T-helper 1 cell (primary cell): Measurements from ENCODE around the gene RNF39.

ENCODE experiments used
- DNase-seq, 5 donors: peaks; one replicate each; pipeline ENCODE4 v3.0.0-alpha.2; 2012 to 2020

Gene RNF39

GRCh38 chr6:30093951-30094661 lies 18.5 kb upstream of the RNF39 start:
- DNase-seq, result no peak

DNA sequence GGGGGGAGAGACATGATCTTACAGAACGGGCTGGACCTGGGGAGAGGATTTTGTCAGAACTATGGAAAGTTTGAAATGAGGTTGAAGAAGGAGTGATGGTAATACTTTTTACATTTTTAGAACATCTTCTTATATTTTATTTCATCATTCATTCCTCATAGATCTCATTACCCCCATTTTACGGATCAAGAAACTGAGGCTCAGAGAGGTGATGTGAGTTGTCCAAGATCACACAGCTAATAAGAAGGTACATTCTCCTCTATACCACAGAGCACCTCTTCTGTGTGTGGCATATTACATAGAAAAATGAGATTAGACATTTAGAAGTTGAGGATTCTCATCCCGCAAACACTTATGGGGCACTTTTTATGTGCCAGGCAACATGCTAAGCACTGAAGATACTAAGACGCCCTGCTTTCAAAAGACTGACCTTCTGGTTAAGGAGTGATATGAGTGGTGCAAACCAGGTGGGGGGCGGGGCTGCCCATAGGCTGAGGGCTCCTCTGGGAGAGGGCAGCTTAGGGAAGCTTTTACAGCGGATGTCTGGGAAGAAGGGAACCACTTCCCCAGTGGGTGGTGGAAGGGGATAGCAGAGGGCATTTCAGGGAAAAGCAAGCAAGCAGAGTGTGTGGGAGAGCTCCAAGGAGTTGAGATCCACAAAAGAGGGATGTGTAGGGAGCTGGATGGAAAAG lies 17.4 kb upstream of the RNF39 start:
- no peak for DNase-seq

GRCh38 chr6:30091577-30092381 lies 16.2 kb upstream of the RNF39 start:
- DNase-seq, result no peak

- DNase-seq, result no peak
Observed at GRCh38 chr6:30087876-30088275, 12.3 kb upstream of the RNF39 start.

DNA sequence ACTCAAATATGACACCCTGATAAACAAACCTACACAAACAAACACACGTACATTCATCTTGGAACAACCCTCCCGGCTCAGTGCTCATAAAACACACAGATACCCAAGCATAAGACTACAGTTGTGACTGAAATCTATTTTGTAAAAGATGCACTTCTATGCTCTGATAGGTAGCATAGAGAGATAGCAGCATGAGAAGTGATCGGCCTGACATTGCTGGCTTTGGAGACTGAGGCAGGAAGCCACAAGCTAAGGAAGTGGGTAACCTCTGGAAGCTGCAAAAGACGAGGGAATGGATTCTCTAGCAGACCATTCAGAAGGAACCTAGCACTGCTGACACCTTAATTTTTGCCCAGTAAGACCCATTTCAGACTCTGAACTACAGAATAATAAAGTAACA lies 1.6 kb upstream of the RNF39 start:
- no peak for DNase-seq

- DNase-seq, result no peak
Observed at GRCh38 chr6:30075790-30076732, 492 bp upstream of the RNF39 start.

DNA sequence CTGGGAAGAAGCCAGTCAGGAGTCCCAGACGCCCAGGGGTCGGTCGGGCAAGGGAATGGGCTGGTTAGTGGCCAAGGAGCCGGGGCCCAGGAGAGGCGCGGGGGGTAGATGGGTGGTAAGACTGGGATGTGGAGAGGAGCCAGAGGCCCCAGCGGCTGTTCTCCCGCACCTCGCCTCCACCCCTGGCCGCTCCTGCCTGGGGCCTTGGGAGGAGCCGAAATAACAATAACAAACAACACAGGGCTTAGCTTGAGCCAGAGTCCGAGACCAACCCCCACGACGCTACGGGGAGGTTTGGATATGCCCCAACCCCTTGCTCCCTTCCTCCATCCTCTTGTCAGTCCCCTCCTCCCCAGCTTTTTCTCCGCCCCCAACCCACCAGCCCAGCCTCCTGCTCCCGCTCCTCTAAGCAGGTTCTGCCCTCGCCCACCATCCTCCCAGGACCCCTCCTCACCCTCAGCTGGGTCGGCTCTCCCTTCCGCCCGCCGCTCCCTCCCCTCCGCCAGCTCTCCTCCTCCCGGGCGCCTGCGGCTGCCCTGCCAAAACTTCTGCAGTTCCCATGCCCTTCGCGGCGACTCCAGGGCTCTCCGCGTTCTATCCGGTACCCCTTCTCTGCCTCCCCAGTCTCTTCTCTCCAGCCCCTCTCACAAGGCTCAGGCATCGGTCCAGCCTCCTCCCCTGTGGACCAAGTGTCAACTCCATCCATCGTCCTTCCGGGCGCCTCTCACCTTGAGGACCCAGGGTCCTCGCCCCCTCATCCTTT lies 1.1 kb downstream of the RNF39 start:
- DNase-seq, result no peak

DNA sequence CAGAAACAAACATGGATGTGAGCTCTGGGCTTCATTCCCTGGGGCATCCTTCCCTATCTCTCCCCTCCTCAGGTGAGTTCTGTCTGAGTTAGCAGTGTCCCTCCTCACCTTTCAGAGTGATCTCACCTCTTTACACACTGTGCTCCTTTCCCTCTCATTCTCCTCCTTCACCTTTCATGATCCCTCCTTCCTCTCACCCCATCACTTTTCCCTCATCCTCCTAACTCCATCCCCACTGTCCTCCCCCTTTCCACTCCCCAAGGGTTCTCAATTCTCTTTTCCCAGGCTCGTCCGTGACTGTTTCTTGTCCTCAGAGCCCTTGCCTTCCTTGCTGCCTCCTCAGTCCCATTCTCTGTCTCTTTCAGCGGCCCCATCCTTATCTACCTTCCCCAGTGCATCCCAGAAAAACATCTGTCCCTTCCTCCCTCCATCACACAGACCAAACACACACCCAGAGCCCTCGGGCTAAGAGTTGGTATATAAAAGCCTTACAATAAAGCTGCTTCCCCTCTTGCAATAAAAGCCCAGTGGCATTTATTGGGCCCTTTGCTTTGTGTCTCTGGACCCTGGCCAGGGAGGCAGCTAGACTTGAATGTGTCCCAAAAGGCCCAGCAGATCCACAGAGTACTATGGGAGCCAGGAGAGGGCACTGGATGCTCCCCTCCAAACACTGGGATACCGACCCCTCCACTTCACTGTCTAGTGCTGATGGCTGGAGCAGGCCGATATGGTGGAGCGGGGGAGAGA lies 1.9 kb downstream of the RNF39 start:
- DNase-seq, result no peak

DNA sequence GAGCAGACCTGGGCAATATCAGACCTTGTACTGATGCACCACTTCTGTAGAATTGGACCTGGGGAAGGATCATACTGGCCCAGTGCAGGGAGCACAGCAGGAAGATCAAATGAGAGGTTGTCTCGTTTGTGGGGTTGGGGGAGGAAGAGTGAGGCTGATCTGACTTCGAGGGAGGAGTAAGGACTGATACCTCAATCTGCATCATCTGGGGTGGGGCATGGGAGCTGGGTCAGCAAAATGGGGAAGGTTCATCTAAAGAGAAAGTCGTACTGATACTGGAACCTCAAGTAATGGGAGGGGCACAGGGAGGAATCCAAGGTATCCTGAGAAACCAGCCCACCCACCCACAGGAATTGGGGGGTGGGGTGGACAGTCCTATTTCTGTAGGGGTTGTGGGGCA lies 3.7 kb downstream of the RNF39 start:
- no peak for DNase-seq

GRCh38 chr6:30071081-30071818 lies 4.3 kb downstream of the RNF39 start:
- DNase-seq, result no peak

DNA sequence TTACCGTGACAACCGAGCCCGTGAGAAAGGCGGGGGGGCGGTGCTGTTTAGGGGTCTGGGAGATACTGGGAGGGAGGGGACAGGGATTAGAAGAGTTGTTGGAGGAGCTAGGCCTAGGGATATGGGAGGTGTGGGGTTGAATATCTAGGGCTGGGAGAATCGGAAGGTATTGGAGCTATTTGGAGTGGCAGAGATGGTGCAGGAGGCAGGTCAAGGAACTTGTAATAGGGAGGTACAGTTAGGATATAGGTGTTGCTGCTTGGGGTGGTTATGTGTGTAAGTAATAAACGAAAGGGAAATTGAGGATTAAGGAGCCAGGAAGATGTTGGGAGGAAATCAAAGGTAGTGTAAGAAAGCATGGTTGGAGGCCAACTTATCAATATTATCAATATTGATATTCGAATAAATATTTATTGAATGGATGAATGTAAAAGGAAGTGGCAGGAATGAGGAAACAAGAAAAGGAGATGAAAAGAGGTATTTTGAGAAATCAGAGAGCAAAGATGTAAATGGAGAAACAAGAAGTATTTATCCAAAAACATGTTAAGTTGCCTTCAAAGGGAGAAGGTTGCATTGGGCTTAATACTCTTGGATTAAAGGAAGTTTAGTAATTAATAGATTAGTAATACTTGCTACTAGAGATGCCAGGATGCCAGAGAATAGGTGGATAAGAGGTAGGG lies 8.0 kb downstream of the RNF39 start:
- DNase-seq, result no peak

DNA sequence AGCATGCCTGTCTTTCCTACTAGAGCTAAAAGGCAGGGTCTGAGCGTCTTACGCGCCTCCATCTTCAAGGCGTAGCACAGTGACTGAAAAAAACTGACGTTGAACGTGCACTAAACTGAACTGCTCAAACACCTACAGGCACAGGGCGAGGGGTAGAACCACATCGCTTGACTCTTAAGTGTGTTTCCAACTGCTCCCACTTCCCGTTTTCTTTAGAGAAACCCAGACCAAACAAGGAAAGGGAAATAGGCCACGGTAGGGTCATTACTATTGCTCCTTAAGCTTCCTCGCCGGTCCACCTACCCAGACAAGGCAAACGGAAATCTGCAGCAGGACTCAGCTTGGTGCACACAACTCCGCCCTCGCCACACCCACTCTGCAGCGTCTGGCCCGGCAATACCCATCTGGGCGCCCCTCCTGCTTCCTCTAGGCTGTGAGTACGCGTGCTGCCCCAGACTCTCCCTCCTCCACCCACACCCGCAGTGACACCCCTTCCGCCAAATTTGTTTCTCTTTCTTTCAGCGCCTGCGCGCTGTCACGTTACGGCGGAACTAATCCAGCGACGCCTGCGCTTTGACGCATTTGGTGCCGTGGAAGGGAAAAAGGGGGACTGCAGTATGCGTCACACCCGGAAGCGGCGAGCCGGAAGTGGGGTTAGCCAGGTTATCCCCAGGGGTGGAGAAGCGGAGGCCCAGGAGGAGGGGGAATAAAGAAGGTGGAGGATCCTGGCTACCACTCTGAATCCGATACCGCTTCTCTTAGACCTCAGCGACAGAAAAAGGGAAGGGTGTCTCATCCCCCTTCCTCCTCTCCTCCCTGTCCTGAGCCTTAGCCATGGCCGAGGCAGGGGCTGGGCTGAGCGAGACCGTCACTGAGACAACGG lies 8.8 kb downstream of the RNF39 start, which contains the start of gene PPP1R11:
TSS of gene PPP1R11 (plus strand) at position 622 of the 883 bp plus-strand sequence. CDS start at position 835, 213 bp downstream.
- peak; percentile 97 to 100 (median 99) for DNase-seq

DNA sequence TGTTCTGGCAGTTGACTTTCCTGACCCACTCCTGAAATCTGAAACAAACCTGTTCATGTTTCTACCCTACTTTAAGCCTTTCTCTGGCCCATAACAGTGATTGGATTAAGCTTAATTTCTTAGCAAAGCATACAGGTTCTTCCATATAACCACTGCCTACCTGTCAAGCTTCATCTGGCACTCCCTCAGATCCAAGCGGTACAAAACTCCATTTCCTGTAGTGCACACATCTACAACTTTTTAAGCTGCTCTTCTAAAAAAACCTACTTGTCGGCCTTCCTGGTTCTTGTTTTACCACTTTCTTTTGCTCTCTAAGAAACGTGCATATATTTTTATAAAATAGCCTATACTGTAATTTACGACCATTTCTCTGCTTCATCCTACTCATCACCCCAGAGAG lies 9.5 kb downstream of the RNF39 start:
- peak in 1 of 5 donors; percentile 25 for DNase-seq

DNA sequence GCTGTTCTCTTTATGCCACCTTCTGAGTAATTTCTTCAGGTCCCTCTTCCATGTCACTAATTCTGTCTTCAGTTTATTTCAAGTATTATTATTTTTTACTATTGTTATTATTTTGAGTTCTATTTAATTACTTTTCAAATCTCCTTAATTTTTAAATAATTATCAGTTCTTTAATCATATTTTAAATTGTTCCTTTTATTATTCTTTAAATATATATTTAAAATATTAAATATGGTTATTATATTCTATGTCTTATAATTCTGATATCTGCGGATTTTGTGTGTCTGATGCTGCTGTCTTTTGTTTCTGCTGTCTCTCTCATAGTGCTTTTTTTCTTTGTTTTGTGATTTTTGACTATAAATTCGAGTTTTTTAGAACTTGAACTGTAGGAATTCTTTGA lies 12.3 kb downstream of the RNF39 start:
- no peak for DNase-seq

GRCh38 chr6:30062471-30063178 lies 12.9 kb downstream of the RNF39 start:
- DNase-seq, result peak in 1 of 5 donors; percentile 46

- peak in 2 of 5 donors; percentile 38 to 69 for DNase-seq
Observed at GRCh38 chr6:30061858-30062458, 13.6 kb downstream of the RNF39 start.
